GM21529 (cell line): ENCODE results near the gene COASY.
A peak's percentile ranks its signal among the peaks of the same experiment; 100 is the strongest.

ENCODE experiments used
- ATAC-seq: cut with Tn5 transposase; IDR thresholded peaks from one replicate; pipeline ENCODE4 v1.9.1; 2021; ENCODE audit not compliant: unreplicated experiment

The COASY gene

DNA sequence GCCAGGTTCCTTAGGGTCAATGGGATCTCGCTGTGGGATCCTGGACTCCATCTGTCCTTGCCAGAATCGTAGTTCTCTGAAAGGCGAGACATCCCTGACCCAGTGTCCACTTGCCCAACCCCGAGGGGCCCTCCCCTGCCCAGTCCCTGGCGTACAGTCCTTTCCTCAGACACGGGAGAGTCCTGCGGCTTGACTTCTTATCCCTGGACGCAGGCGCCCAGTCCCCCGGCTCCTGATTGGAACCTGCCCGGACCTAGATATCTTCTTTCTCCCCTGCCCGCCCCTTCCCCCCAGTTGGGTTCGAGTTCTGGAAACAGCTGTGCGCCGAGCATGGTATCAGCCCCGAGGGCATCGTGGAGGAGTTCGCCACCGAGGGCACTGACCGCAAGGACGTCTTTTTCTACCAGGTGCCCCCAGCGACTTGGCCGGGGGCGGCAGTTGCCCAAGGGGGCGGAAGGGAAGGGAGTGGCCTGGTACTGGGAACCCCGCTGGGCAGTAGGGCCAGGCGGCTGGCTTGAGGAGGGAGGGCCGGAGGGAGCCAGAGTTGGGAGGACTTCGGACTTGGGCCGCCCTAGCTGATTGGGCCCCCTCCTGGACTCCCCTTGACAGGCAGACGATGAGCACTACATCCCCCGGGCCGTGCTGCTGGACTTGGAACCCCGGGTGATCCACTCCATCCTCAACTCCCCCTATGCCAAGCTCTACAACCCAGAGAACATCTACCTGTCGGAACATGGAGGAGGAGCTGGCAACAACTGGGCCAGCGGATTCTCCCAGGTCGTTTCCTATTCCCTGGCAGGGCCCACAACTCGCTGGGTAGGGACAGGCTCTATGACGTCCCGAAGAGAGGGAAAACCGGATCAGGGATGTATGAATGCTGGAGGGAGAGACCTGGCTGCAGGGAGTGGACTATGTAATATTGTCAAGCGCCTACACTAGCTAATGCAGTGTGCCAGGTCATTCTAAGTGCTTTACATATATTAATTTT, 48.2 kb downstream of the COASY start:
- ATAC-seq, result peak; percentile 9

DNA sequence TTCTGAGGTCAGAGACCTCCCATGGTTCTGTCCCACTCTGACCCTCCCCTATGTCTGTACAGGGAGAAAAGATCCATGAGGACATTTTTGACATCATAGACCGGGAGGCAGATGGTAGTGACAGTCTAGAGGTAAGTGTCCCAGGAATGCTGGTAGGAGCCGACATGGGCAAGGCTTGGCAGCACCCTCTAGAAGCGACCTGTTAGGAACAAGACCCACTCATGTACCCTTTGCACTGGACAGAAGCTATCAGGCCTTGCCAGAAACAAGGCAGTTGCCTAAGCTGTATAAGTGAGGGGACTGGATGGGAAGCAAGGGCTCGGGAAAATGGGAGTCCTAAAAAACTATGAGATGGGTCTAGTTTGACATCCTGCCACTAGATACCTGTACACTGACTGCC, 50.1 kb downstream of the COASY start:
- no peak for ATAC-seq

DNA sequence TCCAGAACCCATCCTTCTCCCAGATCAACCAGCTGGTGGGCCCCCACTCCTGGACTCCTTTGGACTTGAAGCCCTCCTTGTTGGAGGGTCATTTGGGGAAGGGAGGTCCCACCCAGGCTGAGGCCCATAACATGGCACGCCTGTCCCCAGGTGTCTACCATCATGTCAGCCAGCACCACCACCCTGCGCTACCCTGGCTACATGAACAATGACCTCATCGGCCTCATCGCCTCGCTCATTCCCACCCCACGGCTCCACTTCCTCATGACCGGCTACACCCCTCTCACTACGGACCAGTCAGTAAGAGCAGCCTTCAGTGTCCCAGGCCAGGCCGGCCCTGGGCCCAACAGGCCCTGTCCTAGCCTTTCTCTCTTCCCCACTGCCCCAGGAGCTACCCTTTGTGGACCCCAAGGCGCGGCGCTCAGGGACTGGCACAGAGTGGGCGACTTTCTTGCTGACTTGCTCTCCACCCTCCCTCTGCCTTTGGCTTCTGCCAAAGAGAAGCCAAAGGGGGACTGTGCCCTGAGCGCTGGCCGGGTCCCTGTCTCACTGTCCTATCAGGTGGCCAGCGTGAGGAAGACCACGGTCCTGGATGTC, 51.8 kb downstream of the COASY start:
- ATAC-seq, result no peak
